ENCODE results near the gene TTC16.

- TF ChIP-seq CTCF (IDR thresholded peaks at IDR 0.05): no peak
- TF ChIP-seq POLR2A (IDR thresholded peaks at IDR 0.05): no peak
- no peak for TF ChIP-seq EP300 (IDR thresholded peaks at IDR 0.05)
- no peak for TF ChIP-seq POLR2AphosphoS5 (IDR thresholded peaks at IDR 0.05)
Measured at GRCh38 chr9:127730799-127731410, 15.0 kb downstream of the TTC16 start.

Measured in suprapubic skin (tissue), 4 donors.